ENCODE results near the gene PRTG.
"Not testable (repeated sequence)": the region's sequence is repeated elsewhere in the genome, so short reads cannot be mapped to it uniquely, and the experiment has no call there.

Gene PRTG

GRCh38 chr15:55707518-55707917 is 35.4 kb downstream of the PRTG start:
- no peak for DNase-seq (ENCODE audit: low read depth in 2 of 2, low spot score in 1 of 2)

DNA sequence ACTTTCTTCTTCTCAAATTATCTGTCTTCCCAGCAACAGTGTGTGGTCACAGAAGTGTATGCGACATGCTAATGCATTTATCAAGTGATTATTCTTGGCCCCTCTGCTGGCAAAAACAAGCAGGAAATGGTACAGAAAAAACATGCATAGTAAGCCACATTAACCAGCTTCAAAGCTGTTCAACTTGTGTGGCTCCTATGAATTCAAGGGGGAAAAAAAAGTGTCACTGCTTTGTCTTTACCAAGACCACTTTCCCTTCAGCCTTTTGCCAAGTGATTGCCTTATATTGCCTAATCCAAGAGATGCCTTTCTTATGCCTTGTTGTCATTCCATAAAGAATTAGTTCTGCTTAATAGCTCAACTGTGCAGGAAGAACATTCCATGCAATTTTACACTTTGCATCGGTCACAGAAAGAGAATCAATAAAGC is 39.1 kb downstream of the PRTG start:
- no peak for DNase-seq (ENCODE audit: low read depth in 2 of 2, low spot score in 1 of 2)

DNA sequence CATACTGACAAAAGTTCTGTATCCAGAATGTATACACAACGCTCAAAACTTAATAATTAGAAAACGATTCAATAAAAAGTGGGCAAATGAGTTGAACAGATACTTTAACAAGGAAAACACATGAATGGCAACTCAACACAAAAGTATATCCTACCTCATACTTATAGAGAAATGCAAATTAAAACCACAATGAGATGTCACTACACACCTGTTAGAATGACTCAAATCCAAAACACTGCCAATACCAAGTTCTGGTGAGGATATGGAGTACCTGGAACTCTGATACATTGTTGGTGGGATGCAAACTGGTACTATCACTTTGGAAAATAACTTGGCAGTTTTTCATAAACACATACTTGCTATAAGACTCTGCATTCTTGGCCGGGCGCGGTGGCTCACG is 42.1 kb downstream of the PRTG start:
- no peak for DNase-seq (ENCODE audit: low read depth in 2 of 2, low spot score in 1 of 2)

GRCh38 chr15:55698653-55699052 is 44.3 kb downstream of the PRTG start:
- DNase-seq (ENCODE audit: low read depth in 2 of 2, low spot score in 1 of 2), result no peak

DNA sequence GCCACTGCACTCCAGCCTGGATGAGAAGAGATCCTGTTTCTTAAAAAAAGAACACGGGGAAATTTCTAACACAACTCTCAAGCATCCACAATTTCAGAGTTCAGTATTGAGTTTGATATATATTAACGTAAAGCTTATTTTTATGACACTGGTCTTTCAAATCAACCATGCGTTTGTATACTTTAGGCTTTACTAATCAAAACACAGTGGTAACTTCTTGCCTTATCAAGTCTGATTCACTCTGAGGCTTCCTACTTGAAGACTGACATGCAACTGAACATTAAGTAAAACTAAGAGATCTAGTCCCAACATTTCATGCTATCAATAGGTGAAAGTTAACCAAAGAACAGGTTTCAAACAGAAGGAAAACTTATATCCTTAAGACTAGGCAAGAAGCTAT is 46.7 kb downstream of the PRTG start:
- no peak for DNase-seq (ENCODE audit: low read depth in 2 of 2, low spot score in 1 of 2)

- no peak for DNase-seq (ENCODE audit: low read depth in 2 of 2, low spot score in 1 of 2)
These were observed 47.5 kb downstream of the PRTG start for GRCh38 chr15:55695432-55695831.

- no peak for DNase-seq (ENCODE audit: low read depth in 2 of 2, low spot score in 1 of 2)
These were observed 48.3 kb downstream of the PRTG start for GRCh38 chr15:55694652-55695150.

DNA sequence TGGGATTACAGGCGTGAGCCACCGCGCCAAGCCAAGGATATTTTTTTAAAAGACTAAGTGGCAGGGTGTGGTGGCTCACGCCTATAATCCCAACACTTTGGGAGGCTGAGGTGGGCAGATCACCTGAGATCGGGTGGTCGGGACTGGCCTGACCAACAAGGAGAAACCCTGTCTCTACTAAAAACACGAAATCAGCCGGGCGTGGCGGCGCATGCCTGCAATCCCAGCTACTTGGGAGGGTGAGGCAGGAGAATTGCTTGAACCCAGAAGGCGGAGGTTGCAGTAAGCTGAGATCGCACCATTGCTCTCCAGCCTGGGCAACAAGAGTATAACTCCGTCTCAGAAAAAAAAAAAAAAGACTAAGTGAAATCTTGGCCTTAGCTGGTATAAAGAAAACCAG is 49.8 kb downstream of the PRTG start:
- not testable (repeated sequence) for DNase-seq (ENCODE audit: low read depth in 2 of 2, low spot score in 1 of 2)

DNA sequence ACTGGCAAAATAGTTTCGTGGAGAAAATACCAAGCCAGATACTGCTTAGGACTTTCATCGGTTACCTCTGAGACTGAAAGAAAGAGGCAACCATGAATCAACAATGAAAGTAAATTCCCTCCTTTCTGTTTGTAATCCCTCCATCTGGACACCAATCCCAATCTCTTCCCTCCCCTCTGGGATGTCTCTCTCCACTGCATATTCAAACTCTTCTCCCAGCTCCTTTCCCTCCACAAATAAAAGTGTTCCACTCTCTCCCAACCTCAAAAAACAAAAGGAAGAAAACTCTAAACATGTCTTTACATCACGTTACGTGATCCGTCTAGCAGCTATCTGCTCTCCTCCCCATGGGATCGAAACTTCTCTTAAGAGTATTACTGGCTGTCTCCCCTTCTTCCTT is 55.2 kb downstream of the PRTG start:
- no peak for DNase-seq (ENCODE audit: low read depth in 2 of 2, low spot score in 1 of 2)

GRCh38 chr15:55685286-55685685 is 57.7 kb downstream of the PRTG start:
- DNase-seq (ENCODE audit: low read depth in 2 of 2, low spot score in 1 of 2), result no peak

- DNase-seq (ENCODE audit: low read depth in 2 of 2, low spot score in 1 of 2), result no peak
These were observed 59.6 kb downstream of the PRTG start for GRCh38 chr15:55683376-55683775.

DNA sequence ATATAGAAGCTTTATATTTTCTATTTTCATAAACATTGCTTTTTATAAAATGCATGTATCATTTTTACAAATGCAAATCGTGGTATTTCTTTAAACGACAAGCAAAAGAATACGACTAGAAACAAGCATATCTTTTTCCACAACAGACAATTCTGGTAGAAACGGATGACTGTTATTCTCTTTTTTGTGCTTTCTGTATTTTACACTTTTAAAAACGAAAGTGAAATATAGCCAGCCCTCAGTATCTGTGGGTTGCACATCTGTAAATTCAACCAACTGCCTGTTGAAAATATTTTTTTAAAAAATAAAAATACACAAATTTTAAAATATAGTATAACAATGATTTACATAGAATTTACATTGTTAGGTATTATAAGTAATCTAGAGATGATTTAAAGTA is 61.3 kb downstream of the PRTG start:
- no peak for DNase-seq (ENCODE audit: low read depth in 2 of 2, low spot score in 1 of 2)

DNA sequence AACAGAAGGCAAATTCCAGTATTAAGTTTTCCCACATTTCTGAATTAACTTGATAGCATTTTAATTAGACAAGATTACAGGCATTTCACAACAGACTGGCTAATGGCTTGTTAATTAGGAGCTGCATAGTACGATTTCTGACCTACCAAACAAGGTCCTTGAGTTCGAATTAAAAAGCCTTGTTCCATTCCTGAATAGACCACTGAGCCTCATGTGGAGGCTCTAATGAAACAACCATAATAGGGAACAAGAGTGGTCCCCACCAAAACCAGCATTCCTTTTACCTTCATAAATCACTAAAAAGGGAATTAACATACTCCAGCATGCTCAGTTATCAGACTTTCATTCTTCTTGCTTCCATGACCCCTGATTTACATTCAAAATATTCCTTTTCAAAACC is 66.4 kb downstream of the PRTG start:
- no peak for DNase-seq (ENCODE audit: low read depth in 2 of 2, low spot score in 1 of 2)

GRCh38 chr15:55673287-55673686 is 69.7 kb downstream of the PRTG start:
- DNase-seq (ENCODE audit: low read depth in 2 of 2, low spot score in 1 of 2), result no peak

- DNase-seq (ENCODE audit: low read depth in 2 of 2, low spot score in 1 of 2), result no peak
These were observed 73.7 kb downstream of the PRTG start for GRCh38 chr15:55669270-55669669.

GRCh38 chr15:55665605-55666227 is 77.2 kb downstream of the PRTG start:
- DNase-seq (ENCODE audit: low read depth in 2 of 2, low spot score in 1 of 2), result no peak

- DNase-seq (ENCODE audit: low read depth in 2 of 2, low spot score in 1 of 2), result no peak
These were observed 81.5 kb downstream of the PRTG start for GRCh38 chr15:55661428-55661827.

GRCh38 chr15:55660153-55660552 is 82.8 kb downstream of the PRTG start:
- DNase-seq (ENCODE audit: low read depth in 2 of 2, low spot score in 1 of 2), result no peak

DNA sequence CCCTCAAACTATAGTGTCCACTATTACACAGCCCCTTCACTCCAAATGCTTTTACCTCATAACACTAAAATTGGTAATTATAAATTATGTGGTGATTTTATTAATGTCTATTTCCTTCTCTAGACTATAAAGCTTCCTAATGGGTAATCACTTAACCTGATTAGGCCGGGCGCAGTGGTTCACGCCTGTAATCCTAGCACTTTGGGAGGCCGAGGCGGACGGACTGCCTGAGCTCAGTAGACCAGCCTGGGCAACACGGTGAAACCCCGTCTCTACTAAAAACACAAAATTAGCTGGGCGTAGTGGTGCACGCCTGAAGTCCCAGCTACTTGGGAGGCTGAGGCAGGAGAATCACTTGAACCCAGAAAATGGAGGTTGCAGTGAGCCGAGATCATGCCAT is 83.5 kb downstream of the PRTG start:
- DNase-seq (ENCODE audit: low read depth in 2 of 2, low spot score in 1 of 2), result no peak

DNA sequence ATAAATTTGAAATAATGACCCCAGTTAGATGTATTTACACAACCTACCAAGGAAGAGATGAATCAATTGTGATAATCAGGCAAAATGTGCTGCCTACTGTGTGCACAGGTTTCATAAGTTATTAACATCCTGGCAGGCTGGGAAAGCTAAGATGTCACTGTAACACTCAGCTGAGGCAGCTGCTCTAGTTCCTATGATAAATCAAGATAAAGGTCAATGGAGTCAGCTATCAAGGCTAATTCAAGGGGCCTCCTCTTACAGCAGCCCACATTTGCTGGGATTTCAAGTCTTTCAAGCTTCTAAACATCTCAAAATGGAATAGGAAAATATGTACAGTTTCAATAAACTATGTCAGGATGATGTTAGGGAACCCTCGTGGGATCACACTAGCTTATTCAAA is 84.1 kb downstream of the PRTG start:
- no peak for DNase-seq (ENCODE audit: low read depth in 2 of 2, low spot score in 1 of 2)

GRCh38 chr15:55654561-55655031 is 88.4 kb downstream of the PRTG start:
- no peak for DNase-seq (ENCODE audit: low read depth in 2 of 2, low spot score in 1 of 2)

GRCh38 chr15:55652909-55653495 is 90.0 kb downstream of the PRTG start:
- no peak for DNase-seq (ENCODE audit: low read depth in 2 of 2, low spot score in 1 of 2)

GRCh38 chr15:55652359-55652758 is 90.6 kb downstream of the PRTG start:
- DNase-seq (ENCODE audit: low read depth in 2 of 2, low spot score in 1 of 2), result no peak

Data from stimulated activated CD8-positive, alpha-beta memory T cell treated with anti-CD3 and anti-CD28 coated beads, Interleukin-4, amount 100 ng/mL, for 4 hours (primary cell).